ENCODE results near the gene KLK15. TPM values are rescaled to one million over a fixed set of nuclear protein-coding genes. Genes with fewer than 3 reads are reported as not detected.

The KLK15 gene
- total and polyA plus RNA-seq, 2 of the 4 experiments (the other 2 are of a cell fraction), result not detected

DNA sequence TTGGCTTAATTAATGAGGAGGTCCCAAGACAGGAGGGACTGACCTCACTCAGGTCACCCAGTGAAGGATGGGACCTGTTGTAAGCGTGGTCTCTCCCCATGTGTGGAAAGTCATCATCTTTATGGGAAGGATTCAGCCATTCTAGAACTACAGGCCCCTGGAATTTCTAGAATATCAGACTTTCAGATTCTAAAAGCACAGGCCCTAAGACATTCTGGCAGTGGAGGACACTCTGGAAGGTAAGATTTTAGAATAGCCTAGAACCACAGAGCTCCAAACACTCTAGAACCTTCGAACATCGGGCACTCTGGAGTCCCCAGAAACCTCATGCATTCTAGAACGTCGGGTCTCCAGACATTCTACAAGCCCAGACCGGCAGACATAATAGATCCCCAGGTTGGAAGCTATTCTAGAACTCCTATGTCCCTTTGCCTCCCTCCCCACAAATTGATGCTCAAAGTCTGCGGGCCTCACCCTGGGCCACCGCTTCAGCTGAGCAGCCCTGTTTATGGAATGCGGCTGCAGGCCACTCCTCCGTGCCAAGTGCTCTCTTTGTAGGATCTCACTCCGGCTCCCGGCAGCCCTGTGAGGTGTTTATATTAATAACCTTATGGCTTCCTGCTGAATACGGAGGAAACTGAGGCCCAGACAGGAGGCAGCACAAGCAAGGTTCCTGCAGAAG lies 1.9 kb upstream of the KLK15 start:
- H4K8ac ChIP-seq (ENCODE audit: low read depth in 2 of 2, low read length in 2 of 2), result peak overlapping the region; percentile 41 to 86; a peak in 2 of 4 replicates
- peak overlapping the region; percentile 91 for H3K4me2 ChIP-seq (ENCODE audit: low read depth, low read length)
- H3K79me1 ChIP-seq (ENCODE audit: low read depth in 1 of 2, low read length in 2 of 2), result no peaks in the 10 kb centered on the region
- no peaks in the 10 kb centered on the region for H3K4me1 ChIP-seq (ENCODE audit: control insufficient read depth, insufficient read depth, low read length)
- no peak overlapping the region; the same call in 1 of the 2 replicates for H3K18ac ChIP-seq (ENCODE audit: low read depth, low read length)
- no peaks in the 10 kb centered on the region for H3K9me1 ChIP-seq (ENCODE audit: insufficient read depth, low read length)
- ChIA-PET CTCF (no interaction called here), POLR2A (ENCODE audit: unreplicated experiment) (no interaction called here)
- intact Hi-C loops (cut with micrococcal nuclease), result no loop called here
- no peak for DNase-seq
- H3K4ac ChIP-seq (ENCODE audit: low read depth, low read length), result no peak overlapping the region
- H4K91ac ChIP-seq (ENCODE audit: insufficient read depth, low read depth, low read length), result no peak overlapping the region
- H2BK5ac ChIP-seq (ENCODE audit: low read depth, low read length, poor library complexity, severe bottlenecking), result no peak overlapping the region
- BruUV-seq (replicated peaks), result no TSS peak
- no peak overlapping the region for H3K56ac ChIP-seq (ENCODE audit: extremely low read depth, insufficient read depth, low read length)
- peak; percentile 64 for ATAC-seq (ENCODE audit: low read depth)
- no peak overlapping the region for H3K14ac ChIP-seq (replicated peaks; ENCODE audit: low read depth, low read length)
- H3K4me3 ChIP-seq (ENCODE audit: insufficient read depth, low read depth, low read length), result peak overlapping the region; percentile 69
- H2BK20ac ChIP-seq (ENCODE audit: low read depth, low read length), result no peak overlapping the region
- no peaks in the 10 kb centered on the region for H3K36me3 ChIP-seq (ENCODE audit: control insufficient read depth, insufficient read depth, low read length)
- 42% methylated on average over 3 of the region's 13 CpGs; no CpG with 5 or more reads in 1 of the 2 experiments for WGBS, 2 experiments (ENCODE audit: extremely low coverage in 2 of 2, insufficient read length in 1 of 2)
- peak overlapping the region; percentile 54 for H3K9ac ChIP-seq (ENCODE audit: low read depth, low read length)
- no peak overlapping the region for H2BK120ac ChIP-seq (ENCODE audit: low read depth, low read length)
- peak overlapping the region; percentile 17 for H2AK9ac ChIP-seq (replicated peaks; ENCODE audit: low read depth, low read length, poor library complexity)
- no peak overlapping the region for H4K5ac ChIP-seq (ENCODE audit: low read depth, low read length)
- no peaks in the 10 kb centered on the region for H3K27me3 ChIP-seq (ENCODE audit: control insufficient read depth, insufficient read depth, low read length)
- no peaks in the 10 kb centered on the region for H3K9me3 ChIP-seq (ENCODE audit: control insufficient read depth, insufficient read depth, low read length)
- dilution Hi-C loops (cut with HindIII; ENCODE audit: low sequenced_read_pairs, unreplicated experiment), result no loop called here
- peak overlapping the region; percentile 94 for H2AFZ ChIP-seq (replicated peaks; ENCODE audit: low read length, poor library complexity)
- TF ChIP-seq MXI1 (IDR thresholded peaks at IDR 0.05; ENCODE audit: borderline replicate concordance, low read depth, low read length), result no peak
- TF ChIP-seq SMC3 (IDR thresholded peaks at IDR 0.05; ENCODE audit: low read depth, low read length), result no peak
- no peak for TF ChIP-seq MAZ (IDR thresholded peaks at IDR 0.05; ENCODE audit: borderline replicate concordance, low read depth, low read length)
- TF ChIP-seq BHLHE40 (IDR thresholded peaks at IDR 0.05; ENCODE audit: low read depth, low read length), result no peak
- no peak for TF ChIP-seq RAD21 (IDR thresholded peaks at IDR 0.05; ENCODE audit: low read length)
- TF ChIP-seq MAFK (IDR thresholded peaks at IDR 0.05; ENCODE audit: low read depth, low read length), result no peak
- TF ChIP-seq ELK1 (IDR thresholded peaks at IDR 0.05; ENCODE audit: borderline replicate concordance, low read depth, low read length), result no peak
- TF ChIP-seq FOS (IDR thresholded peaks at IDR 0.05; ENCODE audit: low read depth, low read length), result no peak
- TF ChIP-seq, protein P1, sequence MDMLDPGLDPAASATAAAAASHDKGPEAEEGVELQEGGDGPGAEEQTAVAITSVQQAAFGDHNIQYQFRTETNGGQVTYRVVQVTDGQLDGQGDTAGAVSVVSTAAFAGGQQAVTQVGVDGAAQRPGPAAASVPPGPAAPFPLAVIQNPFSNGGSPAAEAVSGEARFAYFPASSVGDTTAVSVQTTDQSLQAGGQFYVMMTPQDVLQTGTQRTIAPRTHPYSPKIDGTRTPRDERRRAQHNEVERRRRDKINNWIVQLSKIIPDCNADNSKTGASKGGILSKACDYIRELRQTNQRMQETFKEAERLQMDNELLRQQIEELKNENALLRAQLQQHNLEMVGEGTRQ (IDR thresholded peaks at IDR 0.05; ENCODE audit: low read depth, low read length), result no peak
- no peak for TF ChIP-seq RCOR1 (IDR thresholded peaks at IDR 0.05; ENCODE audit: insufficient replicate concordance, low read length)
- no peak for TF ChIP-seq RFX5 (IDR thresholded peaks at IDR 0.05; ENCODE audit: low read depth, low read length)
- H2BK15ac ChIP-seq (ENCODE audit: low read depth, low read length), result no peak overlapping the region
- in situ Hi-C loops (cut with MboI; ENCODE audit: low sequenced_read_pairs), result no loop called here
- no peak overlapping the region; the same call in 1 of the 2 replicates for H3K23ac ChIP-seq (ENCODE audit: low read depth, low read length)
- no peaks in the 10 kb centered on the region for H4K20me1 ChIP-seq (ENCODE audit: insufficient read depth, low read length)
- H3K27ac ChIP-seq (ENCODE audit: insufficient read depth, low read length), result no peak overlapping the region
- no peak overlapping the region for H2AK5ac ChIP-seq (ENCODE audit: low read depth, low read length)

All from IMR-90 (cell line).